ENCODE data around the gene COPG1.

The COPG1 gene

GRCh38 chr3:129231331-129232119 is 17.9 kb upstream of the COPG1 start:
- TF ChIP-seq, protein P1, sequence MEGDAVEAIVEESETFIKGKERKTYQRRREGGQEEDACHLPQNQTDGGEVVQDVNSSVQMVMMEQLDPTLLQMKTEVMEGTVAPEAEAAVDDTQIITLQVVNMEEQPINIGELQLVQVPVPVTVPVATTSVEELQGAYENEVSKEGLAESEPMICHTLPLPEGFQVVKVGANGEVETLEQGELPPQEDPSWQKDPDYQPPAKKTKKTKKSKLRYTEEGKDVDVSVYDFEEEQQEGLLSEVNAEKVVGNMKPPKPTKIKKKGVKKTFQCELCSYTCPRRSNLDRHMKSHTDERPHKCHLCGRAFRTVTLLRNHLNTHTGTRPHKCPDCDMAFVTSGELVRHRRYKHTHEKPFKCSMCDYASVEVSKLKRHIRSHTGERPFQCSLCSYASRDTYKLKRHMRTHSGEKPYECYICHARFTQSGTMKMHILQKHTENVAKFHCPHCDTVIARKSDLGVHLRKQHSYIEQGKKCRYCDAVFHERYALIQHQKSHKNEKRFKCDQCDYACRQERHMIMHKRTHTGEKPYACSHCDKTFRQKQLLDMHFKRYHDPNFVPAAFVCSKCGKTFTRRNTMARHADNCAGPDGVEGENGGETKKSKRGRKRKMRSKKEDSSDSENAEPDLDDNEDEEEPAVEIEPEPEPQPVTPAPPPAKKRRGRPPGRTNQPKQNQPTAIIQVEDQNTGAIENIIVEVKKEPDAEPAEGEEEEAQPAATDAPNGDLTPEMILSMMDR (IDR thresholded peaks at IDR 0.05; ENCODE audit: low read length, missing control alignments), result no peak
- H3K4me3 ChIP-seq (replicated peaks; ENCODE audit: low read depth, low read length), result no peak overlapping the region
- no peak for DNase-seq (ENCODE audit: low read depth)

DNA sequence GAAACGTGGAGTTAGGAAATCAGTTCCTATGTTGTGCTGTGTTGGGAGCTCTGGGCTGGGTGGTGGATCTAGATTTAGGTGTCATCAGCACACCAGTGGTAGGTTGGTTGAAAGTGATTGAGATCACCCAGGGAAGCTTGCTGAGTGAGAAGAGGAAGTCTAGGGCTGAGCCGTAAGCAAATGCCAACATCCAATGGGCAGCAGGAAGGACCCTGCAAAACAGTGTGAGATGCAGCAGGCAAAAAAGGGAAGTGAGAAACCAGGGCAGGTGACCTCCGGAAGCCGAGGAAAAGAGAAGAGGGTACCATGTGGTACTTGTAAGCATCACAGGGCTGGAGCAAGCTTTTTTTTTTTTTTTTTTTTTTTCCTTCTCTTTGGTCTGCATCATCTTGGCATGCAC is 15.9 kb upstream of the COPG1 start:
- DNase-seq (ENCODE audit: low read depth), result no peak
- TF ChIP-seq, protein P1 (IDR thresholded peaks at IDR 0.05; ENCODE audit: low read length, missing control alignments), result no peak
- no peak overlapping the region for H3K4me3 ChIP-seq (replicated peaks; ENCODE audit: low read depth, low read length)

DNA sequence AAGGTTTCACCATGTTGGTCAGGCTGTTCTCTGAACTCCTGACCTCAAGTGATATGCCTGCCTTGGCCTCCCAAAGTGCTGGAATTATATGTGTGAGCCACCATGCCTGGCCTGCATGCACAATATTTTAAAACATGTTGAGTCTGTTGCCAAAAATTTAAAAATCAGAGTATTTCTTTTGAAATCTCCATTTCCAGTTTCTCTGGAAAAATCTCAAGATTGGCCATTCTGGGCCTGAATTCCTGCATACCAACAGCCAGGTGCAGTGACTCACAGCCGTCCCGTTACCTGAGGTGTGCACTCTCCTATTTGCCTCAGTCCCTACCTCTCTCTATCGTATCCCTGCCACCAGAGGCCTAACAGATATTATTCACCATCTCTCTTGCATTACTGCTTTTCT is 15.0 kb upstream of the COPG1 start:
- TF ChIP-seq, protein P1 (IDR thresholded peaks at IDR 0.05; ENCODE audit: low read length, missing control alignments), result no peak
- no peak for DNase-seq (ENCODE audit: low read depth)
- no peak overlapping the region for H3K4me3 ChIP-seq (replicated peaks; ENCODE audit: low read depth, low read length)

DNA sequence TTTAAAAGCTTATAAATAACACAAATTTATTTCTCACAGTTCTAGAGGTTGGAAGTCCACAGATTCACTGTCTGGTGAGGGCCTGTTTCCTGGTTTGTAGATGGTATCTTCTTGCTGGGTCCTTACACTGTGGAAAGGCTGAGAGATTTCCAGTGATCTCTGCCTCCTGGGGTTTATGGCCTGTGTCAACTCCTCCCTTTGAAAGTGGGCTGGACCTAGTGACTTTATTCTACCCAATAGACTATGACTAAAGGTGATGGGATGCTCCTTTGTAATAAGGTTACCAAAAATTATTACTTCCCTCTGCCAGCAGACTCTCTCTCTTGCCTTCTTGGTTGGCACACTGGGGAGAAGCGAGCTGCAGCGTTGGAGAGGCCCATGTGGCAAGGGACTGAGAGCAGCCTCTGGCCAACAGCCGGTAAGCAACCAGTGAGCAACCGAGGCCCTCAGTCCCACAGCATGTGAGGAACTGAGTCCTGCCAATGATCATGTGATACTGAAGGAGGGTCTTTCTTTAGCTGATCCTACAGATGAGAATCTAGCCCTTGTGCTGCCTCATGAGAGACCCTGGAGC is 14.0 kb upstream of the COPG1 start:
- no peak for DNase-seq (ENCODE audit: low read depth)
- TF ChIP-seq, protein P1 (IDR thresholded peaks at IDR 0.05; ENCODE audit: low read length, missing control alignments), result no peak
- H3K4me3 ChIP-seq (replicated peaks; ENCODE audit: low read depth, low read length), result no peak overlapping the region

DNA sequence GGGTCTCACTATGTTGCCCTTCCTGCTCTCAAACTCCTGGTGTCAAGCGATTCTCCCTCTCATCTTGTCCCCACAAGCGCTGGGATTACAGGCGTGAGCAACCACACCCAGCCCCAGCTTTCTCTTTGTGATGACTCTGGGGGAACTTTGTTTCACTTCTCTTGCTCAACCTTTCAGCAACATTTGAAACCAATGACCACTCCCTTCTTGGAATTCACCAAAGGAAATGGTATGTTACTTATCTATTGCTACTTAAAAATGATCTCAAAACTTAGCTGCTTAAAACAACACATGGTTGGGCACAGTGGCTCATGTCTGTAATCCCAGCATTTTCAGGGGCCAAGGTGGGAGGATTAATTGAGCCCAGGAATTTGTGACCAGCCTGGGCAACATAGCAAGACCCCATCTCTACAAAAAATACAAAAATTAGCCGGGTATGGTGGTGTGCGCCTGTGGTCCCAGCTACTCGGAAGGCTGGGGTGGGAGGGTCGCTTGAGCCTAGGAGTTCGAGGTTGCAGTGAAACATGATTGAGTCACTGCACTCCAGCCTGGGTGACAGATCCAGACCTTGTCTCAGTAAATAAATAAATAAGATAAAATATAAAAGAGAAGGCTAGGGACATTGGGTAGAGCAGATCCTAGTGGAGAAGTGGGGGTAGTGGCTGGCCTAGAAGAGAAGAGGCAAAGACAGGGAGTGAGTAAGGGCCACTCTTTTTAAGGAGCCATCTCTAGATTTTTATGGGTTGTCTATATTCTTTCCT is 10.3 kb upstream of the COPG1 start:
- peak; percentile 68 for DNase-seq (ENCODE audit: low read depth)
- TF ChIP-seq, protein P1 (IDR thresholded peaks at IDR 0.05; ENCODE audit: low read length, missing control alignments), result no peak
- H3K4me3 ChIP-seq (replicated peaks; ENCODE audit: low read depth, low read length), result no peak overlapping the region

DNA sequence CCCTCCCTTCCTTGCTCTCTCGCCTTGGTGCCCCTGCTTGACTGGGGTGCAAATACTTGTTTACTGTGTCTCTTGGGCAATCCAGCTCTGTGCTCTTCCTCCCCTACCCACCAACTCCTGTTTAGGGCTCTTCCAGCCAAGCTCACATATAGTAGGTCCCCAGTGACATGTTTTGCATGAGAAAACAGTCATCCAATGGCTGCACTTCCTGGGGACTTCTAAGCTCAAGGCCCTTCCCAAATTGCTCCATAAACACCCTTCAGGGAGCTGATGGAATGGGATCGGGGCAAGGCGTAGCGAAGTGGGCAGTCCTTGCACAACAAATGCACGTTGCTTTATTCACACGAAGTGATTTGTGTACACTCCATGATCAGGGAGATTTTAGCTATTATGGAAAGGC is 9.4 kb upstream of the COPG1 start:
- H3K4me3 ChIP-seq (replicated peaks; ENCODE audit: low read depth, low read length), result no peak overlapping the region
- no peak for DNase-seq (ENCODE audit: low read depth)
- TF ChIP-seq, protein P1 (IDR thresholded peaks at IDR 0.05; ENCODE audit: low read length, missing control alignments), result no peak

Data from fibroblast of pulmonary artery (primary cell).